Right lobe of liver (tissue), 4 donors: ENCODE results near the gene BORCS5.

ENCODE experiments used
- CTCF ChIP-seq, 4 donors: fragments of 200-600 bp in 3 of 4; fragments of 450-650 bp in 1 of 4; IDR thresholded peaks; one replicate each; pipeline versions ENCODE4 v1.5.1 to v1.8.0; 2016 to 2022; ENCODE audit warnings: antibody characterized with exemption in 4 of 4, mild to moderate bottlenecking in 2 of 4
- POLR2A ChIP-seq: fragments of 450-650 bp; IDR thresholded peaks from one replicate; pipeline ENCODE4 v1.6.1; 2017; ENCODE audit warnings: antibody characterized with exemption, mild to moderate bottlenecking
- donor health status: DM: no; HTN: no; CAD: no.
- donor health status: DM: no; HTN: no; CAD: no.
- donor health status: DM: no; HTN: yes; CAD: no.

DNA sequence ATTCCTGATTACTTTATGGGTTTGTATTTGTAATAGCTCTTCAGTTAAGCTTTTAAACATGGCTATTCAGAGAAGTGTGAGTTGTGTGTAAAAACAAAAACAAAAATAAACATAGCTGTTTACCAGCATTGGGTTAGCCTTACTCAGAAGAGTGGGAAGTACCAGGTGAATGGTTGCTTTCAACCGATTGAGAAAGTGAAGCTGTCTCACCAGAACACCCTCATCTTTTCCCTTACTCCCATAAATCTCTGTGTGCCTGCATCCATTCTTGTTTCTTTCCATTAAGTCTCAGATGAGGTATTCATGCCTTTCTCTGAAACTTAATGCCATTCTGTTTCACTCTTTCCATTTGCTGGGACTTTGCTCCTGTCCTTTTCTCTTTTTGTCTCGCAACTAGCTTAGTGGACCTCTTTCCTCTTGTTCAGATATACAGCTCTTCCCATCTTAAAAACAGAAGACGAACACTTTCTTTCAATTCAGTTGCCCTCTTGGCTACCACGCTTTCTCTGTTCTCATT lies 10.7 kb downstream of the BORCS5 start:
- TF ChIP-seq POLR2A: no peak
- TF ChIP-seq CTCF (IDR thresholded peaks at IDR 0.05): no peak
